ENCODE measurements around the gene FGFR2.

Gene FGFR2

DNA sequence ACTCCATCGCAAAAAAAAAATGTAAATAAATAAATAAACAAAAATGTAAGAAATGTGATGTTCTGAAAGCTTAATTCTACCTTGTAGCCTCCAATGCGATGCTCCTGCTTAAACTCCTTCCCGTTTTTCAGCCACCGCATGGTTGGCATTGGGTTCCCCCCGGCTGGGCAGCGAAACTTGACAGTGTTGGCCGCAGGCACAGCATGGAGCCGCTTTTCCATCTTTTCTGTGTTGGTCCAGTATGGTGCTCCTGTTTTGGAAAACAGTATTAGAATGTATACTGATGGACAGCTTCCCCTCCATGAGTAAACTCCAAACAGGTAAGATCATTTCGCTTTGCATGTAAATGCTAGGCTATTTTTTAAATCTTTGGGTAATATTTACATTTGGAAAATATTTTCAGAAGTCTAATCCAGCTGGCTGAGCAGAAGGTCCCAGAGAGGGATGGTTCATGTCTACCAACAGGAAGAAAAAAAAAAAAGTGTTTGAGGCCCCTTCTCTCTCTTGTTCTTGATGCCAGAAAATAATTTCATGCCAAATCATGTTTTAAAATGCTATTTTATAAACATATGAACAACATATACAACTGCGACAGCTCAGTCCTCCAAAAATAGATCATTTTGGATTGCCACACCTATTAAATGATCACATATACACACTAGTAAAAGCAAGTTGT, 46.9 kb downstream of the FGFR2 start:
- TF ChIP-seq, protein P1, sequence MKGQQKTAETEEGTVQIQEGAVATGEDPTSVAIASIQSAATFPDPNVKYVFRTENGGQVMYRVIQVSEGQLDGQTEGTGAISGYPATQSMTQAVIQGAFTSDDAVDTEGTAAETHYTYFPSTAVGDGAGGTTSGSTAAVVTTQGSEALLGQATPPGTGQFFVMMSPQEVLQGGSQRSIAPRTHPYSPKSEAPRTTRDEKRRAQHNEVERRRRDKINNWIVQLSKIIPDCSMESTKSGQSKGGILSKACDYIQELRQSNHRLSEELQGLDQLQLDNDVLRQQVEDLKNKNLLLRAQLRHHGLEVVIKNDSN (IDR thresholded peaks at IDR 0.05), result no peak
- TF ChIP-seq FOXM1 (IDR thresholded peaks at IDR 0.05; ENCODE audit: borderline replicate concordance, low read depth) (no peak), CEBPB (IDR thresholded peaks at IDR 0.05) (no peak)

- no peak for TF ChIP-seq YY1 (IDR thresholded peaks at IDR 0.05; ENCODE audit: low read depth)
- TF ChIP-seq TEAD4 (IDR thresholded peaks at IDR 0.05), result no peak
- TF ChIP-seq RAD21 (IDR thresholded peaks at IDR 0.05; ENCODE audit: low read depth), result no peak
- TF ChIP-seq NFIC (IDR thresholded peaks at IDR 0.05), result no peak
- no peak for TF ChIP-seq CEBPB (IDR thresholded peaks at IDR 0.05)
- no peak for TF ChIP-seq ZBTB7A (IDR thresholded peaks at IDR 0.05; ENCODE audit: low read depth)
- TF ChIP-seq EP300 (IDR thresholded peaks at IDR 0.05; ENCODE audit: borderline replicate concordance), result no peak
- TF ChIP-seq, protein P2, sequence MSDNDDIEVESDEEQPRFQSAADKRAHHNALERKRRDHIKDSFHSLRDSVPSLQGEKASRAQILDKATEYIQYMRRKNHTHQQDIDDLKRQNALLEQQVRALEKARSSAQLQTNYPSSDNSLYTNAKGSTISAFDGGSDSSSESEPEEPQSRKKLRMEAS (IDR thresholded peaks at IDR 0.05), result no peak
- TF ChIP-seq, protein P1 (IDR thresholded peaks at IDR 0.05), result no peak
- TF ChIP-seq, protein P3, sequence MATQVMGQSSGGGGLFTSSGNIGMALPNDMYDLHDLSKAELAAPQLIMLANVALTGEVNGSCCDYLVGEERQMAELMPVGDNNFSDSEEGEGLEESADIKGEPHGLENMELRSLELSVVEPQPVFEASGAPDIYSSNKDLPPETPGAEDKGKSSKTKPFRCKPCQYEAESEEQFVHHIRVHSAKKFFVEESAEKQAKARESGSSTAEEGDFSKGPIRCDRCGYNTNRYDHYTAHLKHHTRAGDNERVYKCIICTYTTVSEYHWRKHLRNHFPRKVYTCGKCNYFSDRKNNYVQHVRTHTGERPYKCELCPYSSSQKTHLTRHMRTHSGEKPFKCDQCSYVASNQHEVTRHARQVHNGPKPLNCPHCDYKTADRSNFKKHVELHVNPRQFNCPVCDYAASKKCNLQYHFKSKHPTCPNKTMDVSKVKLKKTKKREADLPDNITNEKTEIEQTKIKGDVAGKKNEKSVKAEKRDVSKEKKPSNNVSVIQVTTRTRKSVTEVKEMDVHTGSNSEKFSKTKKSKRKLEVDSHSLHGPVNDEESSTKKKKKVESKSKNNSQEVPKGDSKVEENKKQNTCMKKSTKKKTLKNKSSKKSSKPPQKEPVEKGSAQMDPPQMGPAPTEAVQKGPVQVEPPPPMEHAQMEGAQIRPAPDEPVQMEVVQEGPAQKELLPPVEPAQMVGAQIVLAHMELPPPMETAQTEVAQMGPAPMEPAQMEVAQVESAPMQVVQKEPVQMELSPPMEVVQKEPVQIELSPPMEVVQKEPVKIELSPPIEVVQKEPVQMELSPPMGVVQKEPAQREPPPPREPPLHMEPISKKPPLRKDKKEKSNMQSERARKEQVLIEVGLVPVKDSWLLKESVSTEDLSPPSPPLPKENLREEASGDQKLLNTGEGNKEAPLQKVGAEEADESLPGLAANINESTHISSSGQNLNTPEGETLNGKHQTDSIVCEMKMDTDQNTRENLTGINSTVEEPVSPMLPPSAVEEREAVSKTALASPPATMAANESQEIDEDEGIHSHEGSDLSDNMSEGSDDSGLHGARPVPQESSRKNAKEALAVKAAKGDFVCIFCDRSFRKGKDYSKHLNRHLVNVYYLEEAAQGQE (IDR thresholded peaks at IDR 0.05; ENCODE audit: low read depth), result no peak
- TF ChIP-seq TAF1 (IDR thresholded peaks at IDR 0.05; ENCODE audit: low read depth), result no peak
- no peak for TF ChIP-seq CREB1 (IDR thresholded peaks at IDR 0.05; ENCODE audit: low read depth)
- TF ChIP-seq FOXM1 (IDR thresholded peaks at IDR 0.05; ENCODE audit: borderline replicate concordance, low read depth), result no peak
- TF ChIP-seq EGR1 (IDR thresholded peaks at IDR 0.05), result no peak
- no peak for TF ChIP-seq TCF12 (IDR thresholded peaks at IDR 0.05; ENCODE audit: low read depth)
These were observed 53.9 kb downstream of the FGFR2 start for GRCh38 chr10:121544301-121544869.

GRCh38 chr10:121543545-121543944, 54.7 kb downstream of the FGFR2 start:
- TF ChIP-seq ZBTB7A (IDR thresholded peaks at IDR 0.05; ENCODE audit: low read depth), result no peak
- no peak for TF ChIP-seq CREB1 (IDR thresholded peaks at IDR 0.05; ENCODE audit: low read depth)
- TF ChIP-seq RAD21 (IDR thresholded peaks at IDR 0.05; ENCODE audit: low read depth), result no peak
- no peak for TF ChIP-seq NFIC (IDR thresholded peaks at IDR 0.05)
- TF ChIP-seq, protein P3 (IDR thresholded peaks at IDR 0.05; ENCODE audit: low read depth), result no peak

DNA sequence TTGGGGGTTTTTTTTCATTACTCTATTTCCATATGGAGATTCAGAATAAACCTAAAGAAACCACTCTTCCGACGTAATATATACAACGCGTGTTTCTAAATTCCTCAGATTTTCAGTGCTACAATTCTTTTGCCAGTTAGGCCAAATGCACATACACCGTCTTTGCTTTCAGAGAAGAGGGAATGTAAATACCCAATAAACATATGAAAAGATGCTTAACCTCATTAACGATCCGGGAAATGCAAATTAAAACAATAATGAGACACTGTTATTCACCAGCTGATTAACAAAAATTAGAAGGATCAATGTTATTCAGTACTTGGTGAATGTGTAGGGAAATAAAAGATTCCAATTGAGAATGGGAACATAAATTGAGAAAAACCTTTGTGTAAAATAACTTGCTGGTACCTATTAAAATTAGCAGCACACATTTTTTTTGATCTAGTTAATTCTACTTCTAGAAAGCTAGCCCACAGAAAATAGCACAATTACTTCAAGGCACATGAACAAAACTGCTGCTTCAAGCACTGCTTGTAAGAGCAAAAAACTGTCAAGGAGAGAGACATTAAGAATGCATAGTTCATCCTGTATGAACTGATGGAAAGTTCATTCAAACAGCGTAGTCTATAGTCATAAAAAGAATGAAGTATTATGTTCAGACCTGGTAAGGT, 56.7 kb downstream of the FGFR2 start:
- no peak for TF ChIP-seq NFIC (IDR thresholded peaks at IDR 0.05)
- TF ChIP-seq CREB1 (IDR thresholded peaks at IDR 0.05; ENCODE audit: low read depth), result no peak
- no peak for TF ChIP-seq TEAD4 (IDR thresholded peaks at IDR 0.05)
- TF ChIP-seq, protein P2 (IDR thresholded peaks at IDR 0.05), result no peak
- no peak for TF ChIP-seq RAD21 (IDR thresholded peaks at IDR 0.05; ENCODE audit: low read depth)

DNA sequence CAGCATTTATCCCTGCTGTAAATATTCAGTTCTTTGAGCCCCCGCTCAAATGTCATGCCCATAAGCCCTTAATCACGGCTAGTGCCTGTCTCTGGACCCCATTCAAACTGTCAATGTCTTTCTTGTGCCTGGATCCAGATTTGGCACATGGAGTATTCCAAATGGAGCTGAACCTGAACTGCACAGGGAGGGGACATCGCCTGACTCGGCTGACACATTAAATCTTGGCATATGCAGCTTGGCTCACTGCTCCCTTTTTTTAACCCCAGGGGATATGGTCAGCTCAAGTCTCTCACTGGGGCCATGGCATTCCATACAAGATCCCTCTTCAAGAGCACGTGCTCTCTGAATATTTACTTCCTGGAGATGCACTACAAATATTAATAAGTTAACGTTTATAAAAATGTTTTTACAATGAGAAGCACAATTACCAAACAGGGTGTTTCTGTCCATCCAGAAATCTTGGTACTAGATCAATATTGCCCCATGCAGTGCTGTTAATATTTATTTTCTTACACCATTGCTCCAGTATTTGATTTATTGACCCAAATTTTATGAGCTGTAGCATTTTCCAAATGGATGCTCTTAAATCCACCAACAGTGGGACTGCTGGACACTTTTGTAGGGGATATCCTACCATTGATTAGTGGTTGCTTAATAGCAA, 57.4 kb downstream of the FGFR2 start:
- TF ChIP-seq CEBPB (IDR thresholded peaks at IDR 0.05) (no peak), NFIC (IDR thresholded peaks at IDR 0.05) (no peak), CREB1 (IDR thresholded peaks at IDR 0.05; ENCODE audit: low read depth) (no peak), RAD21 (IDR thresholded peaks at IDR 0.05; ENCODE audit: low read depth) (no peak), ZBTB7A (IDR thresholded peaks at IDR 0.05; ENCODE audit: low read depth) (no peak), FOXM1 (IDR thresholded peaks at IDR 0.05; ENCODE audit: borderline replicate concordance, low read depth) (no peak), TEAD4 (IDR thresholded peaks at IDR 0.05) (no peak), EGR1 (IDR thresholded peaks at IDR 0.05) (no peak), TAF1 (IDR thresholded peaks at IDR 0.05; ENCODE audit: low read depth) (no peak)
- TF ChIP-seq, protein P2 (IDR thresholded peaks at IDR 0.05), result no peak
- TF ChIP-seq, protein P1 (IDR thresholded peaks at IDR 0.05), result no peak
- TF ChIP-seq, protein P3 (IDR thresholded peaks at IDR 0.05; ENCODE audit: low read depth), result no peak

Measured in Ishikawa (cell line).